Measurements from ENCODE around the gene DHX8.

GRCh38 chr17:43445009-43445589 lies 38.7 kb upstream of the DHX8 start:
- TF ChIP-seq CTCF (IDR thresholded peaks at IDR 0.05; ENCODE audit: low read depth, low read length): no peak
- no peak for TF ChIP-seq MYC (IDR thresholded peaks at IDR 0.05; ENCODE audit: low read depth, low read length)
- no peak for TF ChIP-seq POLR2A (IDR thresholded peaks at IDR 0.05; ENCODE audit: extremely low read depth, insufficient read length)
- no peak for TF ChIP-seq MAX (IDR thresholded peaks at IDR 0.05; ENCODE audit: low read depth, low read length)
